Posterior cingulate gyrus (tissue), 11 donors: ENCODE results near the gene LRPAP1.
A peak's percentile ranks its signal among the peaks of the same experiment; 100 is the strongest.

ENCODE experiments used
- DNase-seq, 10 donors: peaks; one replicate each; pipeline versions ENCODE4 v3.0.0 to v3.0.0-alpha.2; 2020 to 2021; ENCODE audit warnings: mixed read lengths in 3 of 10
- intact Hi-C: fragments of 100-400 bp; cut with DNase I; formaldehyde crosslinking; loops from one replicate; pipeline ENCODE4 v1.15.1; 2023

Gene LRPAP1

DNA sequence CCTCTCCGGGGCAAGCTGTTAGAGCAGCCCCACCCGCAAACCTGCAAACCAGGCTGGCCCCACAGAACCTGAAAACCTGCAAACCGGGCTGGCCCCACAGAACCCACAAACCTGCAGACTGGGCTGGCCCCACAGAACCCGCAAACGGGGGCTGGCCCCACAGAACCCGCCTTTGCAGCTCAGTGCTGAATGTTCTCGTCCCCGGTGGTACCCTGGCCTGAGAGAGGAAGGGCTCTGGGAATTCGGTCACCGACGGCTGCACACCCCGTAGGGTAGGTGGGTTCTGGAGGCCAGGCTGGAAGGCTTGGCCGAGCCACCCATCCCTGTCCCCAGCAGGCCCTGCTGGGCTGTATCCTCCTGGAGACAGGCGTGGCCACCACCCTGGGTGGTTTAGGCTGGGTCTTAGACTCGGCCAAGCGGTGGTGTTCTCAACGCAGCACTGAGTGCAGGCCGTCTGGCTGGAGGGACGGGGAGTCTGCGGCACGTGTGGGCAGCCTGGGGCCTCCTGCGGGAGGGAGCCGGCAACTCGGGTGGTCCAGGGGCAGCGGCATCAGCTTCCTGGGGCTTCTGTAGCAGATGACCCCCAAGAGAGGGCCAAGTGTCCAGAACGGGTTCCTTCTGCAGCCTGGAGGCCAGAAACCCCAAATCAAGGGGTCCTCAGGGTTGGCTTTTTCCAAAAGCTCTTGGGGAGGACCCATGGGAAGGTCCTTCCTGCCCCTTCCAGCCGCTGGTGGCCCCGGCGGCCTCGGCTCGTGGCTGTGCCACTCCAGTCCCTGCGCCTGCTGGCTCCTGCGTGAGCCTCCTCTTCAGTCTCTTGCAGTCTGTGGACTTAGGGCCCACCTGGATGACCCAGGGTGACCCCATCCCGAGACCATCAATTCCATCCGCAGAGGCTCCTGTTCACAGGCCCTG lies 53.5 kb downstream of the LRPAP1 start:
- intact Hi-C loops, result no loop called here
- DNase-seq, result peak in 3 of 10 donors; percentile 64 to 78 (median 78)

- peak in 3 of 10 donors; percentile 44 to 76 (median 49) for DNase-seq
- intact Hi-C loops, result no loop called here
Observed at GRCh38 chr4:3477750-3478430, 54.3 kb downstream of the LRPAP1 start.

- peak in 4 of 10 donors; percentile 5 to 77 (median 73) for DNase-seq
- intact Hi-C loops, result no loop called here
Observed at GRCh38 chr4:3476936-3477749, 55.1 kb downstream of the LRPAP1 start.

DNA sequence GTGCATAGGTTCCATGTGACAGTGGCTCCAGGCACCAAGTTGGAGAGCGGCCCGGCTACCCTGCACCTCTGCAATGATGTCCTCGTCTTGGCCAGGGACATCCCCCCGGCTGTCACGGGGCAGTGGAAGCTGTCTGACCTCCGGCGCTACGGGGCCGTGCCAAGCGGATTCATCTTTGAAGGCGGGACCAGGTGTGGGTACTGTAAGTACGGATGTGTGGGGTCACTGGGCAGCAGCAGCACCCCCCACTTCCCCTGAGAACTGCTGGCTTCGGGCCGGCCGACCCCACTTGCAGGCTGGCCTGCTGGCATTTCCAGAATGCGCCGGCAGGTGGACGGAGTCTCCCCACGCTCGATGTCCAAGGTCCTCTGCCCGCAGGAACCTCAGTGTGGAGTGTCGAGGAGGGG lies 55.9 kb downstream of the LRPAP1 start:
- intact Hi-C loops, result no loop called here
- DNase-seq, result peak in 5 of 10 donors; percentile 4 to 81 (median 61)

DNA sequence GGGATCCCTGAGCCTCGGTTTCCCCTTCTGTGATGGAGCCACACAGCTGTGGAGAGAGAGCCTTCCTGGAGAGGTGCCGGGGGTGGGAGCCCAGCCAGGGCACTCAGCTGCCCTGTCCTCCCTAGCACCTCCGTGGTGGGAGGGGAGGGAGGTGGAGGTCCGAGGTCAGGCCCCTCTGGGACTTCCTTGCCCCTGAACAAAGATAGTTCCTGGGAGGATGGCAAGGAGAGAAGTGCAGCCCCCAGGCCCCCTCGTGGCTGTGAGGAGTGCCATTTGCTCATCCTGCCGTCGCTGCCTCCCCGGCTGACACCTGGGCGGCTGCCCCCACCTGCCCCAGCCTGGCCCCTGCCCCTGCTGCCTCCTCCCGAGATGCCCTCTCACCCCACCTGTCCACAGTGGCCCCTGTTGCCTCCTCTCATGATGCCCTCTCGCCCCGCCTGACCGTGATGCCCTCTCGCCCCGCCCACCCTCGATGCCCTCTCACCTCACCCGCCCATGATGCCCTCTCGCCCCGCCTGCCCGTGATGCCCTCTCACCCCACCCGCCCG lies 56.4 kb downstream of the LRPAP1 start:
- peak in 4 of 10 donors; percentile 4 to 66 (median 40) for DNase-seq
- intact Hi-C loops, result no loop called here

GRCh38 chr4:3475041-3475712 lies 57.0 kb downstream of the LRPAP1 start:
- intact Hi-C loops, result no loop called here
- peak in 5 of 10 donors; percentile 3 to 72 (median 54) for DNase-seq

- peak in 4 of 10 donors; percentile 4 to 62 (median 43) for DNase-seq
- intact Hi-C loops, result no loop called here
Observed at GRCh38 chr4:3473996-3474765, 58.0 kb downstream of the LRPAP1 start.

DNA sequence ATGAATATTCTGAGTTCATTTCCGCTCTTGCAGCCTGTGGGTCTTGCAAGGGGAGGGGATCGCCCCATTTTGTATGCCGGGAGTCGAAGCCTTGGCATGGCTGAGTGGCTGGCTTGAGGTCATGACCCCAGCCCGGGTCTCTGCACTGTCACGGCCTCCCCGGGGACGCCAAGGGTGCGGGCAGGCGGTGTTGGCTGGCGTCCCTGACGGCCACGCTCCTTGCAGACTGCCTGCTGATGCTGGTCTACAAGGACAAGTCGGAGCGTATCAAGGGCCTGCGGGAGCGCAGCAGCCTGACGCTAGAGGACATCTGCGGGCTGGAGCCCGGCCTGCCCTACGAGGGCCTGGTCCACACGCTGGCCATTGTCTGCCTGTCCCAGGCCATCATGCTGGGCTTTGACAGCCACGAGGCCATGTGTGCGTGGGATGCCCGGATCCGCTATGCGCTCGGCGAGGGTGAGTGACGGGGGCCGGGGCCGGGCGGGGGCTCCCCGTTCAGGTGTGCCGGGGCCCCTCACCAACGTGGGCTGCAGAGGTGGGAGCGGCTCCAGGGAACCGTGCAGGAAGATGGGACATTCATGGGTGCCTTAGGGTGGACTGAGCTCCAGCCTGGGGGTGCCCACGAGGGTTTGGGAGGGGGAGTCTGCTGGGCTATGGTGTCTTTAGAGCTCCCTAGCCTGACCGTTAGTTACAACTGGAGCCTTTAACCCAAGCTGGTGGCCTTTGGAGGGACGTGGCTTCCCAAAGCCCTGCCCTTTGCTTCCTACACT lies 58.9 kb downstream of the LRPAP1 start:
- intact Hi-C loops, result no loop called here
- peak in 5 of 10 donors; percentile 5 to 83 (median 59) for DNase-seq

GRCh38 chr4:3472411-3473141 lies 59.6 kb downstream of the LRPAP1 start:
- DNase-seq, result peak in 5 of 10 donors; percentile 2 to 81 (median 69)
- intact Hi-C loops, result no loop called here

DNA sequence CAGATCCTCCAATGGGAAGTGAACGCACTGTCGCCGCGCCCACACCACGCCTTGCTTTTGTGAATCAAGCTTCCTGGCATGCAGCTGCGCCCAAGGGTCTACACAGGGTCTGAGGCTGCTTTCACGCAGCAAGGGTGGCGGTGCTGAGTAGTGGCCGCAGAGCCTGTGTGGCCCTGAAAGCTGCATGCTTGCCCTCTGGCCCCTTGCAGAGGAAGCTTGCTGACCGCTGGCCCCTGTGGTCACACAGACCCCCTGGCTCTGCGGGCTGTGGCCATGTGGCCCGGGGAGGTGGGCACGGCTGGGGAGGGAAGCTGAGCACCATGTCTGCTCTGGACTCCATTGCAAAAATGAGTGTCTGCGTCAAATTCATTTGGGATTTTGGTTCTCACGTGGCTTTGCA lies 60.3 kb downstream of the LRPAP1 start:
- DNase-seq, result peak in 4 of 10 donors; percentile 2 to 71 (median 48)

DNA sequence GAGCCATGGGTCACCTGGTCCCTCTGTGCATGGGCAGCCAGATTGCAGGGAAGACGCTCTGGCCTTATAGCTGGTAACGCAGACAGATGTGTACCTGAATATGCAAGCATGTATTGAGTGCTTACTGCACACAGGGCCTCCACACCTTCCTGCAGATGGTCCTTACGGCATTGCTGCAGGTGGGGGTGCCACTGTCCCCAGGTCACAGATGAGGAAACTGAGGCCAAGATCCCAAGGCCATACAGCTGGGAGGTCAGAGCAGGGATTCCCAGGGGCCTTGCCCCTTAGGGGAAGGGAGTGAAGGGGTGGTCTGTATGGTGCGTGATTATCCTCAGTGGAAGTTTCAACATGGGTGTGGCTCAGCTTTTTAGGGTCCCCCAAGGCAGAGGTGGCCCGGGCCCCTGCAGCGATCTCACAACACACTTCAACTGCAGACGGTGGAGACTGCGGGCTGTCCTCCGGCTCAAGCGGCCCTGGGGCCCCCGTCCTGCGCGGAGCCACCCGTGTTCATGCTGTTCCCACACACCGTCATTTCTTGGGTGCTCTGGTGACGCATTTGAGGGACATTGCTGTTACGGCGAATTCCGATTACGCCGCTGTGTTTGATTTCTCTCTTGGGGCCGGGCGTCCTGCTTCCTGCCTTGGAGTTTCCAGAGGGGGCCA lies 61.0 kb downstream of the LRPAP1 start:
- intact Hi-C loops, result no loop called here
- peak in 4 of 10 donors; percentile 16 to 84 (median 68) for DNase-seq

More for the DNA sequence above, 60.3 kb downstream of the LRPAP1 start:
- intact Hi-C loops, result no loop called here

GRCh38 chr4:3470244-3471097 lies 61.8 kb downstream of the LRPAP1 start:
- intact Hi-C loops, result no loop called here
- peak in 4 of 10 donors; percentile 15 to 80 (median 64) for DNase-seq

GRCh38 chr4:3469386-3470243 lies 62.6 kb downstream of the LRPAP1 start:
- intact Hi-C loops, result no loop called here
- DNase-seq, result peak in 5 of 10 donors; percentile 3 to 69 (median 39)

DNA sequence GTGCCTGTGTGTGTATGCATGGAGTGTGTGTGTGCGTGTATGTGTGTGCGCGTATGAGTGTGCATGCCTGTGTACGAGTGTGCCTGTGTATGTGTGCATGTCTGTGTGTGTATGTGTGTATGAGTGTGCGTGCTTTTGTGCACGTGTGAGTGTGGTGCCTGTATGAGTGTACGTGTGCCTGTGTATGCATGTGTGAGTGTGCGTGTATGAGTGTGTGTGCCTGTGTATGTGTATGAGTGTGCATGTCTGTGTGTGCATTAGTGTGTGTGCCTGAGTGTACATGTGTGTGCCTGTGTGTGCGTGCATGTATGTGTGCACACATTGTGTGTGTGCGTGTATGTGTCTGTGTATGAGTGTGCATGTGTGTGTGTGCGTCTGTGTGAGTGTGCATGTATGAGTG lies 63.4 kb downstream of the LRPAP1 start:
- intact Hi-C loops, result no loop called here

GRCh38 chr4:3468154-3468553 lies 64.1 kb downstream of the LRPAP1 start:
- DNase-seq, result peak in 2 of 10 donors; percentile 23 to 40
- intact Hi-C loops, result no loop called here

More for the DNA sequence above, 63.4 kb downstream of the LRPAP1 start:
- DNase-seq, result peak in 1 of 10 donors; percentile 21
